B cell (primary cell): ENCODE data around the gene IFIT1B. TPM values are rescaled to one million over a fixed set of nuclear protein-coding genes. Genes with fewer than 3 reads are reported as not detected.
"Not testable (repeated sequence)": the region's sequence is repeated elsewhere in the genome, so short reads cannot be mapped to it uniquely, and the experiment has no call there.

Source experiments
- ATAC-seq: fragments of 200-7000 bp; cut with Tn5 transposase; one replicate; pipeline ENCODE4 v1.10.0; 2021; ENCODE audit warnings: low read depth, mild to moderate bottlenecking, moderate number of reproducible peaks, moderate library complexity
- CTCF ChIA-PET: fragments of 350-600 bp; sonication (Branson Sonifier 250); formaldehyde crosslinking; loops from one replicate; lab custom pipeline; 2021; ENCODE audit warnings: antibody characterized with exemption, inconsistent platforms; lab: Charles Lee
- POLR2A ChIA-PET: fragments of 350-600 bp; sonication (Branson Sonifier 250); formaldehyde crosslinking; loops from one replicate; lab custom pipeline; 2021; ENCODE audit warnings: antibody characterized with exemption; lab: Charles Lee
- DNase-seq: peaks from one replicate; pipeline ENCODE4 v3.0.0; 2013
- H2AFZ ChIP-seq: 2 replicates; pipeline ENCODE4 v1.6.1; 2012; ENCODE audit warnings: mild to moderate bottlenecking, low read depth, low read length; ENCODE audit not compliant: insufficient read depth, poor library complexity, severe bottlenecking
- H3K27ac ChIP-seq, 2 donors: 1 replicate in 1 of 2; 2 replicates in 1 of 2; pipeline ENCODE4 v1.5.1; 2012 to 2013; ENCODE audit warnings: low read length in 2 of 2, mild to moderate bottlenecking in 2 of 2, moderate library complexity in 1 of 2
- H3K27me3 ChIP-seq, 4 experiments: fragments of 200-600 bp in 1 of 4; sonication (generic) in 1 of 4; replicated peaks in 1 of 4; 1 replicate in 2 of 4; 2 replicates in 2 of 4; pipeline versions ENCODE4 v1.6.1 to v1.7.0; 2013 to 2016; ENCODE audit warnings: low read length in 3 of 4, mild to moderate bottlenecking in 2 of 4, mixed read lengths in 1 of 4, moderate library complexity in 1 of 4; ENCODE audit not compliant: insufficient read depth in 4 of 4, control insufficient read depth in 3 of 4; ENCODE audit errors: control extremely low read depth in 1 of 4
- H3K36me3 ChIP-seq, 2 experiments: replicated peaks in 1 of 2; 1 replicate in 1 of 2; 2 replicates in 1 of 2; pipeline versions ENCODE4 v1.6.1 to v1.7.1; 2013; ENCODE audit warnings: low read length in 1 of 2; ENCODE audit not compliant: insufficient read depth in 2 of 2, control insufficient read depth in 1 of 2; ENCODE audit errors: control extremely low read depth in 1 of 2, extremely low read depth in 1 of 2
- H3K4me1 ChIP-seq, 2 donors: fragments of 200-600 bp in 1 of 2; sonication (generic) in 1 of 2; 1 replicate in 1 of 2; 2 replicates in 1 of 2; pipeline versions ENCODE4 v1.5.1 to v1.6.1; 2013 to 2017; ENCODE audit warnings: low read length in 2 of 2; ENCODE audit not compliant: control insufficient read depth in 2 of 2, insufficient read depth in 2 of 2
- H3K4me2 ChIP-seq: replicated peaks from 2 replicates; pipeline ENCODE3; 2012; ENCODE audit warnings: mild to moderate bottlenecking, low read depth, low read length; ENCODE audit not compliant: poor library complexity, severe bottlenecking
- H3K4me3 ChIP-seq, 5 experiments: fragments of 200-600 bp in 1 of 5; sonication (generic) in 1 of 5; 1 replicate in 3 of 5; 2 replicates in 2 of 5; pipeline versions ENCODE4 v1.5.1 to v1.7.0; 2011 to 2016; ENCODE audit warnings: low read length in 4 of 5, mild to moderate bottlenecking in 4 of 5, low read depth in 2 of 5, control low read depth in 1 of 5, moderate library complexity in 1 of 5; ENCODE audit not compliant: insufficient read depth in 1 of 5; ENCODE audit errors: control extremely low read depth in 1 of 5, extremely low read depth in 1 of 5
- H3K79me2 ChIP-seq: fragments of 200-600 bp; sonication (generic); one replicate; pipeline ENCODE4 v1.6.0; 2016; ENCODE audit warnings: low read length; ENCODE audit not compliant: control insufficient read depth, insufficient read depth
- H3K9ac ChIP-seq: fragments of 200-600 bp; sonication (generic); 2 replicates; pipeline ENCODE4 v1.6.1; 2017; ENCODE audit warnings: mild to moderate bottlenecking, low read length, moderate library complexity
- H3K9me3 ChIP-seq, 3 donors: one replicate each; pipeline versions ENCODE4 v1.6.1 to v1.7.1; 2013; ENCODE audit warnings: low read length in 2 of 3; ENCODE audit not compliant: control insufficient read depth in 2 of 3, insufficient read depth in 1 of 3; ENCODE audit errors: control extremely low read depth in 1 of 3
- H4K20me1 ChIP-seq: 2 replicates; pipeline ENCODE4 v1.6.0; 2012; ENCODE audit warnings: mild to moderate bottlenecking, low read length; ENCODE audit not compliant: insufficient read depth, control insufficient read depth, poor library complexity, severe bottlenecking
- H3K27ac Mint-ChIP-seq: one replicate; pipeline ENCODE4 v1.8.0; 2021; ENCODE audit warnings: mixed read lengths
- H3K27me3 Mint-ChIP-seq: one replicate; pipeline ENCODE4 v1.8.0; 2021; ENCODE audit warnings: mixed read lengths
- H3K4me1 Mint-ChIP-seq: one replicate; pipeline ENCODE4 v1.8.0; 2021; ENCODE audit warnings: mixed read lengths
- H3K4me3 Mint-ChIP-seq: one replicate; pipeline ENCODE4 v1.8.0; 2021; ENCODE audit warnings: mixed read lengths
- H3K9me3 Mint-ChIP-seq: one replicate; pipeline ENCODE4 v1.8.0; 2022; ENCODE audit warnings: mixed read lengths; ENCODE audit not compliant: insufficient read depth
- CTCF ChIP-seq: fragments of 200-600 bp; IDR thresholded peaks from one replicate; pipeline ENCODE4 v1.8.0; 2022; ENCODE audit warnings: antibody characterized with exemption, mild to moderate bottlenecking
- EZH2 ChIP-seq: IDR thresholded peaks from 2 replicates; pipeline ENCODE4 v1.6.1; 2012; ENCODE audit warnings: borderline replicate concordance, low read depth, mild to moderate bottlenecking, moderate library complexity, low read length; ENCODE audit not compliant: insufficient read depth, poor library complexity, severe bottlenecking
- WGBS: methylation state at CpG from one replicate; pipeline ENCODE4 v1.1.5; 2013; ENCODE audit warnings: missing lambda C conversion rate; ENCODE audit not compliant: insufficient coverage; 5-methylcytosine and 5-hydroxymethylcytosine counted together
- intact Hi-C: fragments of 100-400 bp; cut with micrococcal nuclease; formaldehyde crosslinking; loops from one replicate; pipeline ENCODE4 v1.10.0; 2022
- polyA plus RNA-seq: library from polyadenylated mRNA; depleted of rRNA; stranded (reverse); fragments of >200 nt; gene quantifications from 2 replicates; pipeline ENCODE4 v1.2.3, GENCODE V29; 2012
- total RNA-seq, 2 donors: library from RNA; stranded (reverse); fragments of 120-200 nt in 1 of 2; gene quantifications; 1 replicate in 1 of 2; 2 replicates in 1 of 2; pipeline versions ENCODE4 v1.2.3 to v1.2.4, GENCODE V29; 2013 to 2022

The IFIT1B gene
- total and polyA plus RNA-seq, 2 donors (not counting 1 experiment from before 2014, with no cell fraction given), result not detected

DNA sequence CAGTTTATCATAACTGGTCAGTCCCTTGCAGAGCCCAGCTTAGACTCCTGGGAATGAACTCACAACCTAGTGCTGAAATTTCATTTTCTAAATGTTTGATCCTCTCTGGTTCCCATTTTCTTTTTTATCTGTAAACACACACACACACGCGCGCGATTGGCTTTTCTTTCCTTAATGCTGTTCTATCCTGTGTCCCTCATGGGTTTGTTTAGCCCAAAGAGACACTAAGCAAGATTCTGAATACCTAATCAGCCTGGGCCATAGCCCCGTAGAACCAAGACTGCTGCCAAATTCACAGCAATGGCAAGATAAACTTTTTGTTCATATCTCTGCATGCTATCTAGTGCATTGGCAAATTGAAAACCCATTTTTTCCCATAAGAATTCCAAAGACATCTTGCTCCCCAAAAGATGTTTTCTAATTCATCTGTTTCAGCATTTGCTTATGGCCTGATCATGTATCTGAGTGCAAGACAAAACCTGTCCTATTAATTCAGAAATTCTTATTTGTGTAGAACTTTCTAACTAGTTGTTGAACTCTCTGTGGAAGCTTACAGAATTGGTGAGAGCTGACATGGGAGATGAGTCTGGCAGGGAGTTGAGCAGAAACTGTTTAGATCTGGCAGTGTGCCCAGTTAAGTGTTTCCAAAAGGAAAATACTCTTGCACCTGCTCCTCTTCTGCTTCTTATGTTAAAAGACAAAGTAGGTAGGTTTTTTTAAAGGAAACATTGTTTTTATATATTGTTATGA is 12.8 kb downstream of the IFIT1B start:
- H3K4me2 ChIP-seq, result no peak overlapping the region
- Mint-ChIP-seq H3K9me3 (no peaks in the 10 kb centered on the region), H3K4me3 (peak overlapping the region; percentile 2), H3K4me1 (peaks cover 28% of the 10 kb centered on the region), H3K27ac (peak overlapping the region; percentile 5), H3K27me3 (no peaks in the 10 kb centered on the region)
- H3K9ac ChIP-seq, result no peak overlapping the region
- POLR2A ChIA-PET, result no interaction called here
- no peak overlapping the region for H3K27ac ChIP-seq
- CTCF ChIA-PET, result interaction anchor here (0.7 to 2.2 kb wide), 4 partner anchors 21 to 140 kb away, joined by 3 to 8 read pairs (median 4); partner anchors contain the start of genes IFIT2 and LIPA
- no peak overlapping the region for H2AFZ ChIP-seq
- WGBS, result 94% methylated on average over 5 of the region's 5 CpGs
- H3K9me3 ChIP-seq, result no peaks in the 10 kb centered on the region
- no peak for DNase-seq
- TF ChIP-seq EZH2 (no peak), CTCF (no peak)
- no peak overlapping the region for H3K4me3 ChIP-seq
- no peak for ATAC-seq
- H3K79me2 ChIP-seq, result peaks cover 22% of the 10 kb centered on the region
- H3K27me3 ChIP-seq, result no peaks in the 10 kb centered on the region
- intact Hi-C loops, result no loop called here
- H3K4me1 ChIP-seq, result peaks cover 19 to 20% of the 10 kb centered on the region in 2 donors
- no peaks in the 10 kb centered on the region for H4K20me1 ChIP-seq
- H3K36me3 ChIP-seq, result no peaks in the 10 kb centered on the region

DNA sequence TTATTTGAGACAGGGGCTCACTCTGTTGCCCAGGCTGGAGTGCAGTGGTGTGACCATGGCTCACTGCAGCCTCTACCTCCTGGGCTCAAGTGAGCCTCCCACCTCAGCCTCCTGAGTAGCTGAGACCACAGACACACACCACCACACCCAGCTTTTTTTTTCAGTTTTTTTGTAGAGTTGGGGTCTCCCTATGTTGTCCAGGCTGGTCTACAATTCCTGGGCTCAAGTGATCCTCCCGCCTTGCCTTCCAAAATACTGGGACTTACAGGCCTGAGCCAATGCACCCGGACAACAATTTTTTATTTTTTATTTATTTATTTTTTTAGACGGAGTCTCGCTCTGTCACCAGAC is 13.3 kb downstream of the IFIT1B start:
- POLR2A ChIA-PET, H3K9me3 ChIP-seq, H3K9ac ChIP-seq, H3K27ac ChIP-seq, H3K36me3 ChIP-seq, DNase-seq, H3K27me3 Mint-ChIP-seq, H3K27ac Mint-ChIP-seq, H3K9me3 Mint-ChIP-seq, H3K27me3 ChIP-seq, H3K4me2 ChIP-seq, H3K4me3 ChIP-seq, H2AFZ ChIP-seq, intact Hi-C loops, H4K20me1 ChIP-seq, ATAC-seq, H3K4me3 Mint-ChIP-seq: not testable (repeated sequence)
- H3K4me1 Mint-ChIP-seq, result peaks cover 28% of the 10 kb centered on the region
- Histone ChIP-seq H3K79me2 (peaks cover 23% of the 10 kb centered on the region), H3K4me1 (peaks cover 19 to 20% of the 10 kb centered on the region in 2 donors)
- no CpG with 5 or more reads among the region's 4 CpGs for WGBS
- CTCF ChIA-PET, result interaction anchor here (0.7 to 2.2 kb wide), 2 partner anchors 22 to 90 kb away, joined by 3 to 8 read pairs; partner anchors contain the start of gene IFIT2
